DMS 273 (cell line): ENCODE data around the gene MAP3K20.
"Not testable (repeated sequence)": the region's sequence is repeated elsewhere in the genome, so short reads cannot be mapped to it uniquely, and the experiment has no call there.

ENCODE experiments used
- DNase-seq: peaks from one replicate; lab custom pipeline; 2025; ENCODE audit not compliant: unreplicated experiment; lab: John Stamatoyannopoulos, UW

The MAP3K20 gene

DNA sequence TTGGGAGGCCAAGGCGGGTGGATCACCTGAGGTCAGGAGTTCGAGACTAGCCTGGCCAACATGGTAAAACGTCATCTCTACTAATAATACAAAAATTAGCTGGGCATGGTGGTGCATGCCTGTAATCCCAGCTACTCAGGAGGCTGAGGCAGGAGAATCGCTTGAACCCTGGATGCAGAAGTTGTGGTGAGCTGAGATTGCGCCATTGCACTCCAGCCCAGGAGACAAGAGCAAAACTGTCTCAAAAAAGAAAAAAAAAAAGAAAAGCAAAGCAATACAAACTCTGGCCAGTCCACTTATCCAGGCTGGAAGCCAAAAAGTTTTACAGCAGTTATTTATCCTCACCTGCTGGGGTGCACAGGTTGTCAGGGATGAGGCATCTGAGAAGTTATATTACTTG, 186.7 kb downstream of the MAP3K20 start:
- not testable (repeated sequence) for DNase-seq

DNA sequence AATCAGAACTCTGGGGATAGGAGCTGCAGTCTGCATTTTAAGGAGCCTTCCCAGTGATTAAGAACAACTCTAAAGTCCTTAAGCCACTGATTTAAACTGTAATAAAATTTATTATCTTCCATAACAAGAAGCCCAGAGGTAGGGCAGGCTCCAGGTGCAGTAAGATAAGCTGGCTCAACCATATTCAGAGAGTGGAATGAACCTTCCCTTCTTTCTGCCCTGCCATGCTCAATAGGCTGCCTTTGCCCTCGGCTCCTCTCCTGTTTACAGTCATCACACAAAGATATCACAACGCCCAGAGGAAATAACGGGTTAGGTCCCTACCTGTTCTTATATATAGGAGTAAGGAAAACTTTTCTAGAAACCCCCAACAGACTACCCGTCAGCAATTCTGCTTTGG, 188.5 kb downstream of the MAP3K20 start:
- no peak for DNase-seq

DNA sequence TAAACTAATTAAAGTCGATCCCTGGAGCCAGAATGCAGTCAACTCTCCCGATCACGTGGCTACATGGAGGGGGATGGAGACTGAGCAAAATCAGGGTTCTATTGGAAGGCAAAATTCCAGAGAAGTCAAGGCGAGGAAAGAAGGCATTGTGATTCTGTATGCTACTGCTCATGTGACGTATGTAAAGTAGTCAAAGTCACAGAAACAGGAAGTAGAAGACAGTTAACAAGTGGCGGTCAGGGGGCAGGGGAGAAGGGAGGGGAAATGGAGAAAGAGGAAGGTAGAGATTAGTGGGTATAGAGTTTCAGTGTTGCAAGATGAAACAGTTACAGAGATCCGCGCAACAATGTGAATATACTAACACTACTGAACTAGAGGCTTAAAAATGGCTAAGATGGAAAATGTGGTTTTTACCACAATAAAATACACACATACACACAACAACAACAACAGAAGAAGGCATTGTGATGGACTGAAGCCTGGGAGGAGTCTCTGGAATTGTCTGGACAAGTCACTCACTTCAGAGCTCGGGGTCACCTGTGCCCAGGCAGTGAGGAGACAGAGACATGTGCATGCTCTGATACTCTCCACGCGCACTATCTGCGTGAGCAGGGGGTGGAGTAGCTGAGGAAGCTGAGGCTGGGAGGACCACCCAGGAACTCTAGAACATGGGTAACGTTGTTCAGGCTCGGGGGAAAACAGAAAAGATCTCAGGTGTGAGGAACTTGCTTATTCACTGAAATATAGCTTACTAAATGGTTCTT, 189.1 kb downstream of the MAP3K20 start:
- no peak for DNase-seq

DNA sequence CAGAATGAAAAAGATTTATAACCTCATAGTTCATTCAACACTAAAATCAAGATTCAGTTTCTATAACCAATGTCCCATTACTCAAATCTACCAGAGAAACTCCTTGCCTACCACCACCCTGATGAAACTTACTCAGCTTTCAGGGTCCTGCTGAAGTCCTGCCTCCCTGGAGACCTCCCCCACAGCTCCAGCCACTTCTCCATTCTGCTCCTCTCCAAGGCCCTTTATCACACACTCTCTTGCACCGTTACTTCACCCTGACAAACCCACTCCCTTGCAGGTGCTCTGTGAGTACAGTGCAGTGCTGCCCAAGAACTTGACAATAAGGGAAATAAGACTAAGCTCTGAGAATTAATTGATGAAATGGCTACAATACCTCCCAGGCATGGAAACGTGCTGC, 195.5 kb downstream of the MAP3K20 start:
- no peak for DNase-seq

DNA sequence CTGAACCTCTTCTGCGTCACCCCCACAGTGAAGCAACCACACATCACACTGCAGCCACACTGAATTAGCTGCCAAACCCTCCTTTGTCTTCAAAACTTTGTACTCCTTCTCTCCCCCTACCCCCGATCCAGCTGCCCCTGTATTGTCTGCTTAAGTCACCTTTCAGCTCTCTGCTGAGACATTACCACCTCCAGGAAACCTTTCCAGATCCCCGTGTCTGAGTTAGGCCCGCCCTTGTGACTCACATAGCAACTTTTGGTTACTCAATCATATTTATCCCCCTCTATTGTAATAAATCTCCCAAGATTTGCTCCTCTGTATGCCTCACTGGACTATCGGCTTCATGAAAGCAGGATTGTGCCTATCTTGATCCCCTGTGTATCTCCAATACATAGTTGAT, 196.2 kb downstream of the MAP3K20 start:
- no peak for DNase-seq

DNA sequence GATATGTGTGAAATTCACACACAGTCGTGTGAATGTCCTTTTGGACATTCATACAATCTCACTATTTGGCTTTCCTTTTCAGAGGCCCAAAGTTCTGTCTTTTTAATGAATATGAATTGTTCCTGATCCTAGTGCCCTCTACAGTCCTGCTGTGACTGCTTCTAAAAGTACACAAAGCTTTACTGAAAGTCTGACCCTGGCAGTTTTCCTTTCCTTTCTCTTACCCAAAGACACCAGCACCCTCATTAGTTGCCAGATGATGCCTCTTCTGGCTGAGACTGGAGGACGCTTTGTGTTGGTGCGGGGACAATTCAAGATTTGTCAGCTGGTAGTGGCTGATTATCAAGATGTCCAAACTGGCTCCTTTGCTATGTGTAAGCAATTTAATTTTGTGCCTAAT, 197.2 kb downstream of the MAP3K20 start:
- no peak for DNase-seq

DNA sequence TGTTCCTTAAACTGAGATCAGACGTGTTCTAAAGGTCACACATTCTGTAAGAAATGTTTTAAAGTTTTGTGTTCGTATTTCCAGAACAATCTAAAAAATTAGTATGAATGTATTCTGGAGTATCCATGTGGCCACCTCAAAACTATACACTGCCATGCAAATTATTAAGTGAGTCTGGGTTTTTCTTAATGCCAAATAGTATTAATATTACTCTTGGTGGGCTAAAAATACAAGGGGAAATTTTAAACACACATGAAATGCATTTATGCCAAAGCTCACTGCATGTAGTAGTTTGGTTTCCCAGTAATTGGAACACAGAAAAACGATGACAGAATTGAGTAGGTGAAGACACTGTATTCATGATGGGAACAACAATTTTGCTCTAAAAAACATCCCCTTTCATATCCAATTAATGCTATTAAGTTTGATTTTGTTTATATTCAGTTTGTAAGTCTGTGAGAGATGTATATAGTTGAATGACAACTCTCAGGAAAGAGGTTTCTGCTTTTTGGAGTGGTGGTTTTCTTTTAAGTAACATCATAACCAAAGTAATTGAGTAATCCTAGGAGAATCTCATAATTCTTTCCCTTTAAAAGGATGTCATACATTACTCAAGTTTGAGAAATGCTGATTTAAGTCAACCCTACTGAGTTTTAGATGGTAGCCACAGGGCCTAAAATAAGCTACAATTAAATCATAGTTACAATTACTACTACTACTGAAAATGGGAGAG, 203.3 kb downstream of the MAP3K20 start:
- no peak for DNase-seq

DNA sequence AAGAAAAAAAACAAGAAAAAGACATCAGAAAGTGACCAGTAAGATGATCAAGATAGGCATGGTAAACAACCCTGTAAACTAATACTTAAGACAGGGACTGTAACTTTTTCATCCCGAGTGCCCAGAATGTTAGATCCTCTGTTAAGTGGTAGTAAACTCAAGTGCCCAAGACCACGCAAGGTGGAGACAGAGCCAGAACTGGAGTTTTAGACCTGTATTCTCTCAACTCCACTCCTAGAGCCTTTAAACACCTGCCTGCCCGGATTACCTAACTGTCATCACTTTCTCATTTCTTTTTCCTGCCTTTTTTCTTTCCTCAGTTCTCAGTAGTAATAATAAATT, 203.9 kb downstream of the MAP3K20 start:
- DNase-seq, result no peak

DNA sequence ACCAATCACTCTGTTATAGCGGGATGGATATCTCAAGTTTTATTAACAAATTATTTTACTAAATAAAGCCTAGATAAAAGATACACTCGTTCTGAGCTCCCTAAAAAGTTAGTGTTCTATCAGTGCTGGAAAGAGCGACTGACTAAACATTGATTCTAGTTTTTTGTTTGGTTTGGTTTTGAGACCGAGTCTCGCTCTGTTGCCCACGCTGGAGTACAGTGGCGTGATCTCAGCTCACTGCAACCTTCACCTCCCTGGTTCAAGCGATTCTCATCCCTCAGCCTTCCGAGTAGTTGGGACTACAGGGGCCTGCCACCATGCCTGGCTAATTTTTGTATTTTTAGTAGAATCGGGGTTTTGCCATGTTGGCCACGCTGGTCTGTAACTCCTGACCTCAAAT, 205.2 kb downstream of the MAP3K20 start:
- DNase-seq, result no peak

DNA sequence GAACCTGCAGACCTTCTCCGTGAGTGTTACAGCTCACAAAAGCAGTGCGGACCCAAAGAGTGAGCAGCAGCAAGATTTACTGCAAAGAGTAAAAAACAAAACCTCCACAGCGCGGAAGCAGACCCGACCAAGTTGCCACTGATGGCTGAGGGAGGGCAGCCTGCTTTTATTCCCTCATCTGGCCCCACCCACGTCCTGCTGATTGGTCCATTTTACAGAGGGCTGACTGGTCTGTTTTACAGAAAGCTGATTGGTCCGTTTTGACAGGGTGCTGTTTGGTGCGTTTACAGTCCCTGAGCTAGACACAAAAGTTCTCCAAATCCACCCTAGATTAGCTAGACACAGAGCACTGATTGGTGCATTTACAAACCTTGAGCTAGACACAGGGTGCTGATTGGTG, 206.3 kb downstream of the MAP3K20 start:
- DNase-seq, result not testable (repeated sequence)

DNA sequence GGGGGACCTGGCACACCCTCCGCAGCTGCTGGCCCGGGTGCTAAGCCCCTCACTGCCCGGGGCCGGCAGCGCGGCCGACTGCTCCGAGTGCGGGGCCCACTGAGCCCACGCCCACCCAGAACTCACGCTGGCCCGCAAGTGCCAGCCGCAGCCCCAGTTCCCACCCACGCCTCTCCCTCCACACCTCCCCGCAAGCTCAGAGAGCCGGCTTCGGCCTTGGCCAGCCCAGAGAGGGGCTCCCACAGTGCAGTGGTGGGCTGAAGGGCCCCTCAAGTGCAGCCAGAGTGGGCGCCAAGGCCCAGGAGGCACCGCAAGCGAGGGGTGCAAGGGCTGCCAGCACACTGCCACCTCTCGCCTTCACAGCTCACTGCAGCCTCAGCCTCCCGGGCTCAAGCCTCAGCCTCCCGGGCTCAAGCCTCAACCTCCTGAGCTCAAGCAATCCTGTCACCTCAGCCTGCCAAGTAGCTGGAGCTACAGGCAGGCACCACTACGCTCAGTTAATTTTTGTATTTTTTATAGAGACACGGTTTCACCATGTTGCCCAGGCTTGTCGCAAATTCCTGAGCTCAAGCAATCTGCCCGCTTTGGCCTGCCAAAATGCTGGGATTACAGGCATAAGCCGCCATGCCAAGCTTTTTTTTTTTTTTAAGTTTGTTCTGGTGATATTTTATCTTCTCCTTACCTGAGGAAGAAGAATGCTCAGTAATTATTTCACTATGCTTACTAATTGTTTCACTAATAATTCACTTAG, 207.3 kb downstream of the MAP3K20 start:
- DNase-seq, result no peak

DNA sequence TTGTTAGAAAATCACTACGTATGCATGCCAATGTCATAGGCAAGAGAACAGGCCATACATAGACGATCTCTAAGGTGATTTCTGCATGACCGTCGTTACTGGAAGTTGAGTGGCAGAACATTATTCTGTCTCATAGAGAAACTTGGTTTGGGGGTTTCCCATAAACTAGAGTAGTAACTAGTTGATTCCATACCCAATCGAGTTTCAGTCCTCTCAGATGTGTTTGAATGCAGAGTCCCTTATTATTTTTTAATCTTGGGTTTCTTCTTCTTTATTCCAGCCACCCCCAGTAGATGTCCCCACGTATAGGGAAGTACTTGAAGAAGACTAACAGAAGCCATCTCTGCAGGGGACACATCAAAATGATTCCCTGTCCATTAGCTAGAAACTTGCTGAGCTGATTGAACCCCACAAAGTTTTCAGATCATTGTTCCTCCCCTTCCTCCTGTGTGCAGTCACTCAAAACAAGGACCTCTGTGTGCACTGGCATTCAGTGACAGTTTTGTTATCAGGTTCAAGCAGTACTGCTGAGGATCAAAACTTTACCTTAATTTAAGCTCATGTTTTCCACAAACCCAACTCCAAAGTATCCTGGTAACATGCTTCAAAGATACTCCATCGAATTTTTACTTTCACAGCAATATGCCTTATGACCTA, 210.6 kb downstream of the MAP3K20 start:
- peak; percentile 28 for DNase-seq

DNA sequence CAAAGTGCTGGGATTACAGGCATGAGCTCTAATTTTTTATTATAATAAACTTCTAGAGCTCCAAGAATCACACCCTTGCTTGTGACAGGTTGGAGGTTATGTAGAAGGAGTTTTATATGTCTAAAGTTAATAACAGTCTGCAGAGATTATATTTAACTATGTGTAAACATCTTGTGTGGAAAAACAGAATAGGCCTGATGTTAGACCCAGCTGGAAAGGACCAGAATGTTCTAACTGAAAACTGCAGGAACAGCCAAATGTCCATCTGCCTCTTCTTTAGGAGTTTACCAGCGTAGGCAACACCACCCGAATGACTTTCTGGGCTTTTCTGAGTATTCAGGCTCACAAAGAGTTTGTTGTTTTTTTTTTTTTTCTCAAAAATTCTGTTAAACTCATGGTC, 211.9 kb downstream of the MAP3K20 start:
- DNase-seq, result no peak

DNA sequence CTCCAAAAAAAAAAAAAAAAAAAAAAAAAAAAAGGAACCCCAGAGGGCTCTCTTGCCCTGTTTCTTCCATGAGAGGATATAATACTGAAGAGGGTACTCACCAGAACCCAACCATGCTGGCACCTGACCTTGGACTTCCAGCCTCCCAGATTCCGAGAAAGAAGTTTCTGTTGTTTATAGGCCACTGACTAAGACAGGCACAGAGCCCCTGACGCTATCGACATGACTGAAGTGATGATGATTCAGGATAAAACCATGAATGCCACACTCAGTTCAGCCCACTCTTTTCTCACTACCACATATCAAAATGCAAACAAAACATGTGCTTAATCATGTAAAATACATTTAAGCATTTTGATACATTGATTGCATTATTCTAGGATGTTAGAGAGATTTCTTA, 212.9 kb downstream of the MAP3K20 start:
- no peak for DNase-seq

DNA sequence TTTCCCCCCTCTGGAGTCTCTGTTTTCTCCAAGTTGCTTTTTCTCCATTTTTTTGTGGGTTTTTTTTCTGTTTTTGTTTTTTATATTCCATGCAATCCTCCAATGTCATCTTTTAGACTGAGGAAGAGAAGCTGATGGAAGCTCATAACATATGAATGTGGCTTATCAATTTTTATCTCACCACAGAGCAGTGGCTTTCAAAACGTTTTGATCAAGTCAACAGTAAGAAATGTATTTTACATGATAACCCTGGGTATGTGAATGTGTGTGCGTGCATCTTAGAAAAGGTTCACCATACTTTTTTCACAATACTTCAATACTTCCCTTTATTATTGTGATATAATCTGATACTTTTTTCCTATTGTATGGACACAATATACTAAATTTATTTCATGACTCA, 214.4 kb downstream of the MAP3K20 start:
- no peak for DNase-seq

DNA sequence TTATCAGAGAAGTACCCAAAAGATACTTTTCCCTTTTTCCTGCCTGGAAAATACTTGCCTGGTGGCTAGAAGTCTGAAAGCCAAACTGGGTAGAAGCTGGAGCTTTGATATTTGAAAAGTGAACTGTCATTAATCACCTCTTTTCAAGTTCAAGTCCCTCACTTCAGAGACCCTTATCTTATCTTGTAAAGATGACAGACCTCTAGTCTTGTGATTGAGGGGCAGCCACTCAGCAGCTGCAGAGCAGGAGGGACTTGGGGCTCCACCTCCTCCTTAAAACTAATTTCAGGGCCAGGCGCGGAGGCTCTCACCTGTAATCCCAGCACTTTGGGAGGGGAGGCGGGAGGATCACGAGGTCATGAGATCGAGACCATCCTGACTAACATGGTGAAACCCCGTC, 214.9 kb downstream of the MAP3K20 start:
- DNase-seq, result no peak

DNA sequence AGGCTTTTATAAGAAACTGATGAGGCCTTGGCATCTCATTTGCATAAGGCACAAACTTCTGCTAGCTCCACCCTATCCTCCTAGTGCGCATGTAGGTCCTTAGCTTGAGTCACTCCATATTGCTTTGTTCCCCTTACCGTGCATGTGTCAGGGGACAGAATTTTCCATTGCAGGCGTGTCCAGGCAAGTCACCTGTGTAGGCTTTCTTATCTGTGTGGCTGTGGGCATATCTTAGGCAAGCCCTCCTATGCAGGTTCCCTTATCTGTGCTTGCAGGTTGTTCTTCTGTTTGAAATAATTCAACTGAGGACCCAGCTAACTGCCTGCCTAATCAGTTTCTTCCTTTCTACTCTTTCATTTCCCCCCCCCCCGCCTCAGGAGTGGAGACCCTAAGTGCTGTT, 215.8 kb downstream of the MAP3K20 start:
- DNase-seq, result no peak

DNA sequence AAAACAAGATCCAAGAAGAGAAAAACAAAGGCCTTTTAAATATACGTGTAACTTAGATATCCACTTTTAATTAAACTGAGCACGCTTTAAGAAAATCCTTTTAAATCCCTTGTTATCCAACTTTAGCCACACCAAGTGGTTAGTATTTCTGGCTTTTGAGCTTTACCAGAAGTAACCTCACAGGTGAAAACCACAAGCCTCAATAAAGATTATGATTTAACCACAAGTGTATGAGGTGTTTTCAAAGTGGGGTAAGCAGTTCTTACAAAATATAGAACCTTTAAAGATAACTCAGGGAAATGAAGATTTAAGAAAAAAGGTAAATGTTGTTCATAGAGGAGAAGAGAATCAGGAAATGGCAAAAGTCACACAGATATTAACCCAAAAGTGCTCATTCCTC, 220.6 kb downstream of the MAP3K20 start:
- DNase-seq, result no peak

DNA sequence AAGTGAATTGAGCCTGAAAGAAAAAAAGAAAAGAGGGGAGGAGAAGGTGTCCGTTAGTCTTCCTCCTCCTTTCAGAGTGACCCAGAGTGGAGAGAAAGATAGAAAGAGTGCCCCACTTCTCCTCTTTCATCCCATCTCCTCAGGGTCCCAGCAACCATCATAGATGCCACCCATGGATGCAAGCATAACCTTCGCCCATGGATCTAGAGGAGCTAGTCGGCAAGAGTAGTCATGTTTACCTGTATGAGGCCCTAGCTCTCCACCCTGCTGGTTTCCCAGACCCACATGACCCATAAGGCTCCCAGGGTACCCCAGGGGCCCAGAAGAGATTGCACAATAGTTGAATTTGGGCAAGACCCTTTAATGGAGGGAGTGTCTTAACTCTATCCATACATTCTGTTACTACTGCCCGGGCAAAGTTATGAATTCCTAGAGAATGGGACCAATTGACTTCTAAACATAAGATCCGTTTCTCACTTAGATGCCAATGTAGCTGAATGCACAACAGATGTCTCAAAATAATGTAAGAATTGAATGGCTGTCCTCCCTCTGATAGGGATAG, 223.0 kb downstream of the MAP3K20 start:
- DNase-seq, result peak; percentile 30

DNA sequence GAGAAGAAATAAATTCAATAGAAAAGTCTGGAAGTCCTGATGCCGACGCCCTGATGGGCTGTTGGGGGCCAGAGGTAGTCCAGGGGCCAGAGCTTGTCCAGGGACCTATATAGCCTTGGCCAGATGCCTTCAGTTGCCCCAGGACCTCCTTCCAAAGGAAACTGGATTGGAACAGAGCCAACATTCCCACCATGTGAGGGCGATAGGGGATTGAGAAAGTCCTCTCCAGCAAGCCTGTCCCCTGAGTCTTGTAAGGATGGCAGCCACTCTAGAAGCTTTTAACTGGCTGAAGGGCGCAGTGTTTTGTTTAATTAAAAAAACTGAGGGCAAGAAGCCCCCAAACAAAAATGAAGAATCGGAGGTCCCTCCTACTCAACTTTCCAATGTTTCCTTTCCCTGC, 224.1 kb downstream of the MAP3K20 start:
- peak; percentile 8 for DNase-seq

DNA sequence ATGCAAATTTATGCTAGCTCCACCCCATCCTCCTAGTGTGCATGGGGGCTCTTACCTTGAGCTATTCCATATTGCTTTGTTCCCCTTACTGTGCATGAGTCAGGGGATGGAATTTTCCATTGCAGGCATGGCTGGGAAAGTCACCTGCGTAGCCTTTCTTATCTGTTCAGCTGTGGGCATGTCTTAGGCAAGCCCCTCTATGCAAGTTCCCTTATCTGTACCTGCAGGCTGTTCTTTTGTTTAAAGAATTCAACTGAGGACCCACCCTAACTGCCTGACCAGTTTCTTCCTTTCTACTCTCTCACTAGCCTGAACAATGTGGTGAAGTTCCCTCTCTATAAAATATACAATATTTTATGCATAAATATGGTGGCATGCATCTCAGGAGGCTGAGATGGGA, 224.8 kb downstream of the MAP3K20 start:
- no peak for DNase-seq
